ENCODE data around the gene SUSD4. TPM values are rescaled to one million over a fixed set of nuclear protein-coding genes. Genes with fewer than 3 reads are reported as not detected.

Gene SUSD4
- total and polyA plus RNA-seq, 9 of the 15 experiments (the other 6 are each of a cell fraction or from before 2014, with no cell fraction given) = 0.06 to 1.7 (median 0.09) TPM; not detected in 4

DNA sequence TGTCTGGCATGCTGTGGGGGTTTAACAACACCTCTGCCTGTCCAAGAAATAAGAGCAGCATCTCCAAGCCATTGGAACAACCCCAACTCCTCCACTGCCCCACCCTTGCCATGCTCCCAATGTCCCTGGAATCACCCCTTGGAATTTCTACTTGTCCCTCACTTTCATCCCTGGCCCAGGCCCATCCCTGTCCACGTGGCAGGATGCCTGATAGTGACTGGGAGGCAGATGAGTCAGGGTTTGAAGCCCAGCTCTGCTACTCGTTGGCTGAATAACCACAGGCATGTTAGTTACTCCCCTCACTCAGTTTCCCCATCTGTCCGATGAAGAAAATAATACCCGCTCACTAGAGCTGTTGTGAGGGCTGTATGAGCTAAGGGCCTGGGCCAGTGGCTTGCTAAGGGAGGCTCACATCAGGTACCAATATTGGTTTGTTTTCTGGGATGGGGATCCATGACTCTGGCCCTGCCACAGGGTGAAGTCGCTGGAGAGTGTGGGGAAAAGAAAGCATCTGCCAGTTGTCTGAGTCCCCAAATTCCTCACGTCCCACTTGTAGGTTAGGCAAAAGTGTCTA lies 121.5 kb downstream of the SUSD4 start:
- CTCF ChIA-PET (ENCODE audit: low intra/inter-chr PET ratio) = interaction anchor here (0.6 kb wide), 1 partner anchor 378 kb away, joined by 4 read pairs; no protein-coding TSS in a partner anchor
- H3K4me2 ChIP-seq (ENCODE audit: insufficient read depth, low read length) = no peak overlapping the region
- H3K9me1 ChIP-seq (ENCODE audit: control insufficient read depth, insufficient read depth, low read length) = no peaks in the 10 kb centered on the region
- WGBS (ENCODE audit: insufficient coverage, low coverage, missing lambda C conversion rate) = 65% methylated on average over 6 of the region's 6 CpGs
- H2AFZ ChIP-seq (ENCODE audit: low read depth, low read length) = no peak overlapping the region
- ATAC-seq (no peak), DNase-seq (ENCODE audit: extremely low read depth in 1 of 4, low spot score in 3 of 4) (no peak), FAIRE-seq (no peak)
- H3K9me3 ChIP-seq (replicated peaks; ENCODE audit: control insufficient read depth, insufficient read depth, low read depth, low read length) = peaks cover 2% of the 10 kb centered on the region; the same call in 1 of the 2 replicates
- H3K27me3 ChIP-seq (ENCODE audit: control insufficient read depth in 2 of 2, insufficient read depth in 2 of 2, low read length in 2 of 2) = no peaks in the 10 kb centered on the region
- H3K4me3 ChIP-seq = no peak overlapping the region
- BruUV-seq (replicated peaks) = no TSS peak
- POLR2A ChIA-PET = interaction anchor here (1.1 kb wide), 1 partner anchor 22 kb away, joined by 3 read pairs; no protein-coding TSS in a partner anchor
- no peaks in the 10 kb centered on the region for H4K20me1 ChIP-seq (replicated peaks; ENCODE audit: control insufficient read depth, insufficient read depth, low read length)
- H3K27ac ChIP-seq (ENCODE audit: extremely low read depth, low read depth, low read length) = no peak overlapping the region
- peaks cover 14 to 25% of the 10 kb centered on the region in 2 experiments for H3K4me1 ChIP-seq (replicated peaks in 1 of 2; ENCODE audit: control insufficient read depth in 2 of 2, insufficient read depth in 2 of 2, low read length in 2 of 2)
- H3K79me2 ChIP-seq (ENCODE audit: control insufficient read depth, insufficient read depth, low read length) = no peaks in the 10 kb centered on the region
- intact Hi-C loops (cut with micrococcal nuclease) = no loop called here
- in situ Hi-C loops (cut with MboI) = no loop called here
- H3K36me3 ChIP-seq (ENCODE audit: control insufficient read depth, insufficient read depth, low read length) = no peaks in the 10 kb centered on the region
- no peak overlapping the region for H3K9ac ChIP-seq (ENCODE audit: insufficient read depth in 1 of 2, low read depth in 2 of 2, low read length in 2 of 2)
- 0 out of 2 replicates have a peak, but pooled peaks have one; percentile 27 for TF ChIP-seq MGA (IDR thresholded peaks at IDR 0.05)
- TF ChIP-seq ZNF584 (CRISPR knock-in tag; IDR thresholded peaks at IDR 0.05; ENCODE audit: low read depth) = 0 out of 2 replicates have a peak, but pooled peaks have one; percentile 42
- TF ChIP-seq FOSL1 (tag; conservative IDR thresholded peaks at IDR 0.05) = peak; percentile 45
- TF ChIP-seq, protein P1, sequence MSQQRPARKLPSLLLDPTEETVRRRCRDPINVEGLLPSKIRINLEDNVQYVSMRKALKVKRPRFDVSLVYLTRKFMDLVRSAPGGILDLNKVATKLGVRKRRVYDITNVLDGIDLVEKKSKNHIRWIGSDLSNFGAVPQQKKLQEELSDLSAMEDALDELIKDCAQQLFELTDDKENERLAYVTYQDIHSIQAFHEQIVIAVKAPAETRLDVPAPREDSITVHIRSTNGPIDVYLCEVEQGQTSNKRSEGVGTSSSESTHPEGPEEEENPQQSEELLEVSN (IDR thresholded peaks at IDR 0.05; ENCODE audit: borderline replicate concordance in 1 of 2, extremely low read depth in 1 of 2, insufficient read depth in 1 of 2, insufficient read length in 1 of 2, low read depth in 1 of 2, low read length in 1 of 2, poor library complexity in 1 of 2, severe bottlenecking in 1 of 2) = peak in 1 of 2 experiments; percentile 42
- TF ChIP-seq ZNF586 (CRISPR knock-in tag; conservative IDR thresholded peaks at IDR 0.05) = no peak

All from K562 (cell line).